K562 (cell line): ENCODE measurements around the gene MYLK4. TPM values are rescaled to one million over a fixed set of nuclear protein-coding genes. Genes with fewer than 3 reads are reported as not detected.
A peak's percentile ranks its signal among the peaks of the same experiment; 100 is the strongest.

Experiments used
- CBFA2T3 ChIP-seq: fragments of 450-650 bp; IDR thresholded peaks from 2 replicates; pipeline ENCODE4 v1.6.1; 2017
- DACH1 ChIP-seq: fragments of 450-650 bp; IDR thresholded peaks from 2 replicates; pipeline ENCODE4 v1.6.1; 2018; ENCODE audit not compliant: partially characterized antibody
- ELF2 ChIP-seq: fragments of 250-450 bp; sonication (Bioruptor Pico); IDR thresholded peaks from 2 replicates; pipeline ENCODE4 v1.5.0; 2021; ENCODE audit warnings: mild to moderate bottlenecking
- GABPA ChIP-seq: fragments of 200-800 bp; sonication (Bioruptor generic); conservative IDR thresholded peaks from 2 replicates; pipeline ENCODE4 v1.6.1; 2016; ENCODE audit warnings: low read depth, missing genetic modification characterization, missing compliant biosample characterization
- HIVEP1 ChIP-seq: fragments of 250-450 bp; sonication (Bioruptor Pico); IDR thresholded peaks from 2 replicates; pipeline ENCODE4 v1.4.0; 2020; ENCODE audit warnings: mild to moderate bottlenecking
- HMBOX1 ChIP-seq: sonication (generic); IDR thresholded peaks from 2 replicates; pipeline ENCODE4 v1.6.1; 2016
- KAT7 ChIP-seq: sonication (generic); formaldehyde crosslinking; IDR thresholded peaks from 2 replicates; pipeline ENCODE4 v1.8.0; 2022; ENCODE audit warnings: missing genetic modification reagents, mild to moderate bottlenecking, borderline replicate concordance
- MCM3 ChIP-seq: fragments of 450-650 bp; IDR thresholded peaks from 2 replicates; pipeline ENCODE4 v1.6.1; 2016
- NFE2L1 ChIP-seq: fragments of 450-650 bp; IDR thresholded peaks from 2 replicates; pipeline ENCODE4 v1.6.1; 2016; ENCODE audit warnings: missing genetic modification characterization, low read depth, mild to moderate bottlenecking, missing compliant biosample characterization, moderate library complexity, borderline replicate concordance
- PHF21A ChIP-seq: fragments of 450-650 bp; IDR thresholded peaks from 2 replicates; pipeline ENCODE4 v1.6.1; 2017; ENCODE audit warnings: low read depth, borderline replicate concordance
- PRMT5 ChIP-seq: sonication (generic); formaldehyde crosslinking; IDR thresholded peaks from 2 replicates; pipeline ENCODE4 v1.5.0; 2020; ENCODE audit warnings: missing genetic modification reagents
- SMAD4 ChIP-seq: fragments of 250-450 bp; sonication (Bioruptor Pico); conservative IDR thresholded peaks from 2 replicates; pipeline ENCODE4 v1.8.0; 2021; ENCODE audit warnings: inconsistent platforms, mild to moderate bottlenecking, moderate library complexity
- SMARCC2 ChIP-seq: fragments of 450-650 bp; IDR thresholded peaks from 2 replicates; pipeline ENCODE4 v1.6.1; 2017; ENCODE audit warnings: antibody characterized with exemption, moderate library complexity, mild to moderate bottlenecking, low read depth
- STAT5A ChIP-seq: IDR thresholded peaks from 2 replicates; pipeline ENCODE4 v1.6.1; 2012; ENCODE audit warnings: low read length, inconsistent platforms, borderline replicate concordance
- TAF1 ChIP-seq: IDR thresholded peaks from 2 replicates; pipeline ENCODE4 v1.6.1; 2011; ENCODE audit warnings: mild to moderate bottlenecking, low read length, moderate library complexity; ENCODE audit not compliant: insufficient read depth, control insufficient read depth, severe bottlenecking; ENCODE audit errors: extremely low read depth
- ZNF121 ChIP-seq: sonication (generic); formaldehyde crosslinking; conservative IDR thresholded peaks from 2 replicates; pipeline ENCODE4 v1.8.0; 2022; ENCODE audit warnings: missing genetic modification reagents
- ZNF274 ChIP-seq: IDR thresholded peaks from 2 replicates; pipeline ENCODE4 v1.6.1; 2011; ENCODE audit warnings: low read depth, mild to moderate bottlenecking, low read length, moderate library complexity, borderline replicate concordance
- polyA plus RNA-seq, 8 experiments: library from polyadenylated mRNA; depleted of rRNA in 4 of 8; stranded (reverse) in 5 of 8; unstranded in 3 of 8; fragments of >200 nt; fragmentation: Nextera tagmentation in 2 of 8; fragmentation: Illumina TruSeq in 1 of 8; extraction: Ambion mirVana in 2 of 8; extraction: Trizol in 1 of 8; gene quantifications; 2 replicates each; pipeline versions ENCODE4 v1.2.1 to v1.2.3, GENCODE V29; 2011 to 2014; ENCODE audit warnings: inconsistent platforms in 1 of 8, missing spikeins in 1 of 8
- total RNA-seq, 7 experiments: library from RNA; depleted of rRNA in 6 of 7; stranded (reverse); fragments of >200 nt in 6 of 7; fragmentation: Illumina TruSeq in 2 of 7; extraction: Trizol in 2 of 7; gene quantifications; 2 replicates each; pipeline versions ENCODE4 v1.2.1 to v1.2.3, GENCODE V29; 2011 to 2021; ENCODE audit warnings: low replicate concordance in 1 of 7
- TF ChIP-seq, protein P1 (sequence below): fragments of 250-450 bp; sonication (Bioruptor Pico); IDR thresholded peaks from 2 replicates; pipeline ENCODE4 v1.8.0; 2021; ENCODE audit warnings: mild to moderate bottlenecking, moderate library complexity
- TF ChIP-seq, protein P2 (sequence below): conservative IDR thresholded peaks from 2 replicates; pipeline ENCODE4 v1.6.1; 2011; ENCODE audit warnings: low read depth, mild to moderate bottlenecking, low read length; ENCODE audit not compliant: control insufficient read depth
- TF ChIP-seq, protein P3 (sequence below), 3 experiments: IDR thresholded peaks in 2 of 3; conservative IDR thresholded peaks in 1 of 3; 2 replicates each; pipeline ENCODE4 v1.5.1; 2011 to 2012; ENCODE audit warnings: low read length in 3 of 3, mild to moderate bottlenecking in 3 of 3, control low read depth in 2 of 3, improper control_type of control experiment in 1 of 3, inconsistent platforms in 1 of 3, low read depth in 1 of 3, mixed read lengths in 1 of 3, moderate library complexity in 1 of 3; ENCODE audit not compliant: insufficient read depth in 2 of 3
- TF ChIP-seq, protein P4 (sequence below): fragments of 450-650 bp; formaldehyde crosslinking; IDR thresholded peaks from 2 replicates; pipeline ENCODE4 v1.4.0; 2020; ENCODE audit warnings: mild to moderate bottlenecking

Gene MYLK4
- total and polyA plus RNA-seq, 9 of the 15 experiments (the other 6 are each of a cell fraction or from before 2014, with no cell fraction given): 0.01 to 0.15 (median 0.06) TPM

DNA sequence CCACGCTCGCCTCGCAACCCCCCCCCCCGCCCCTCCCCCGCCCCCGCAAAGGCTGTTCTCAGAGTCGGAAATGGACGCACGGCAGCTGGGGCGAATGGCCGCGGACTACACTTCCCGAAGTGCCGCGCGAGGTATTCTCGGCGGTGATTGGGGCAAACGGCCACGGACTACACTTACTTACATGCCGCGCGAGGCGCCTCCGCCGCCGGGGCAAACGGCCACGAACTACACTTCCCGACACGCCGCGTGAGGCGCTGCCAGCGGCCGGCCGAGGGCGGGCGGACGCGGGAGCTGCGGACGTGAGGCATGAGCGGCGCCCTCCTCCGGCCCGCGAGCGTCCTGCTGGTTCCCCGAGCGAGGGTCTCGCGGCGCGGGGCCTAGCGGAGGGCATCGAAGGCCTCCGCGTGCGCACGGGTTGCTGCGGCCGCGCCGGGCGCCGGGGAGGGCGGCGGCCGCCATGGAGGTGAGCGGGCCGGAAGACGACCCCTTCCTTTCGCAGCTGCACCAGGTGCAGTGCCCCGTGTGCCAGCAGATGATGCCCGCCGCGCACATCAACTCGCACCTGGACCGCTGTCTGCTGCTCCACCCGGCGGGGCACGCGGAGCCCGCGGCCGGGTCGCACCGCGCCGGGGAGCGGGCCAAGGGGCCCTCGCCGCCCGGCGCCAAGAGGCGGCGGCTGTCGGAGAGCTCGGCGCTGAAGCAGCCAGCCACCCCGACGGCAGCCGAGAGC lies 14.6 kb upstream of the MYLK4 start, which contains the start of gene WRNIP1 (continued):
- TF ChIP-seq GABPA (peak; percentile 86), ELF2 (CRISPR knock-in tag) (0 out of 2 replicates have a peak, but pooled peaks have one; percentile 13), STAT5A (no peak; the same call in 1 of the 2 replicates), PRMT5 (CRISPR knock-in tag) (no peak), TAF1 (peak; percentile 20), SMAD4 (peak; percentile 67; the same call in 1 of the 2 replicates), KAT7 (no peak; the same call in 1 of the 2 replicates), ZNF274 (no peak), NFE2L1 (tag) (no peak), PHF21A (no peak), ZNF121 (CRISPR knock-in tag) (peak; percentile 88), HIVEP1 (no peak), MCM3 (no peak), CBFA2T3 (no peak), DACH1 (no peak), SMARCC2 (no peak), HMBOX1 (no peak; the same call in 1 of the 2 replicates)
- TF ChIP-seq, protein P1, sequence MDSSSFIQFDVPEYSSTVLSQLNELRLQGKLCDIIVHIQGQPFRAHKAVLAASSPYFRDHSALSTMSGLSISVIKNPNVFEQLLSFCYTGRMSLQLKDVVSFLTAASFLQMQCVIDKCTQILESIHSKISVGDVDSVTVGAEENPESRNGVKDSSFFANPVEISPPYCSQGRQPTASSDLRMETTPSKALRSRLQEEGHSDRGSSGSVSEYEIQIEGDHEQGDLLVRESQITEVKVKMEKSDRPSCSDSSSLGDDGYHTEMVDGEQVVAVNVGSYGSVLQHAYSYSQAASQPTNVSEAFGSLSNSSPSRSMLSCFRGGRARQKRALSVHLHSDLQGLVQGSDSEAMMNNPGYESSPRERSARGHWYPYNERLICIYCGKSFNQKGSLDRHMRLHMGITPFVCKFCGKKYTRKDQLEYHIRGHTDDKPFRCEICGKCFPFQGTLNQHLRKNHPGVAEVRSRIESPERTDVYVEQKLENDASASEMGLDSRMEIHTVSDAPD: no peak
- TF ChIP-seq, protein P2, sequence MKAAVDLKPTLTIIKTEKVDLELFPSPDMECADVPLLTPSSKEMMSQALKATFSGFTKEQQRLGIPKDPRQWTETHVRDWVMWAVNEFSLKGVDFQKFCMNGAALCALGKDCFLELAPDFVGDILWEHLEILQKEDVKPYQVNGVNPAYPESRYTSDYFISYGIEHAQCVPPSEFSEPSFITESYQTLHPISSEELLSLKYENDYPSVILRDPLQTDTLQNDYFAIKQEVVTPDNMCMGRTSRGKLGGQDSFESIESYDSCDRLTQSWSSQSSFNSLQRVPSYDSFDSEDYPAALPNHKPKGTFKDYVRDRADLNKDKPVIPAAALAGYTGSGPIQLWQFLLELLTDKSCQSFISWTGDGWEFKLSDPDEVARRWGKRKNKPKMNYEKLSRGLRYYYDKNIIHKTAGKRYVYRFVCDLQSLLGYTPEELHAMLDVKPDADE: peak; percentile 99
- TF ChIP-seq, protein P3, sequence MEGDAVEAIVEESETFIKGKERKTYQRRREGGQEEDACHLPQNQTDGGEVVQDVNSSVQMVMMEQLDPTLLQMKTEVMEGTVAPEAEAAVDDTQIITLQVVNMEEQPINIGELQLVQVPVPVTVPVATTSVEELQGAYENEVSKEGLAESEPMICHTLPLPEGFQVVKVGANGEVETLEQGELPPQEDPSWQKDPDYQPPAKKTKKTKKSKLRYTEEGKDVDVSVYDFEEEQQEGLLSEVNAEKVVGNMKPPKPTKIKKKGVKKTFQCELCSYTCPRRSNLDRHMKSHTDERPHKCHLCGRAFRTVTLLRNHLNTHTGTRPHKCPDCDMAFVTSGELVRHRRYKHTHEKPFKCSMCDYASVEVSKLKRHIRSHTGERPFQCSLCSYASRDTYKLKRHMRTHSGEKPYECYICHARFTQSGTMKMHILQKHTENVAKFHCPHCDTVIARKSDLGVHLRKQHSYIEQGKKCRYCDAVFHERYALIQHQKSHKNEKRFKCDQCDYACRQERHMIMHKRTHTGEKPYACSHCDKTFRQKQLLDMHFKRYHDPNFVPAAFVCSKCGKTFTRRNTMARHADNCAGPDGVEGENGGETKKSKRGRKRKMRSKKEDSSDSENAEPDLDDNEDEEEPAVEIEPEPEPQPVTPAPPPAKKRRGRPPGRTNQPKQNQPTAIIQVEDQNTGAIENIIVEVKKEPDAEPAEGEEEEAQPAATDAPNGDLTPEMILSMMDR (IDR thresholded peaks at IDR 0.05 in 2 of 3, conservative IDR thresholded peaks at IDR 0.05 in 1 of 3; ENCODE audit: insufficient read depth in 2 of 3, low read depth in 1 of 3, low read length in 3 of 3): peak; percentile 74 to 95 (median 78)
- TF ChIP-seq, protein P4, sequence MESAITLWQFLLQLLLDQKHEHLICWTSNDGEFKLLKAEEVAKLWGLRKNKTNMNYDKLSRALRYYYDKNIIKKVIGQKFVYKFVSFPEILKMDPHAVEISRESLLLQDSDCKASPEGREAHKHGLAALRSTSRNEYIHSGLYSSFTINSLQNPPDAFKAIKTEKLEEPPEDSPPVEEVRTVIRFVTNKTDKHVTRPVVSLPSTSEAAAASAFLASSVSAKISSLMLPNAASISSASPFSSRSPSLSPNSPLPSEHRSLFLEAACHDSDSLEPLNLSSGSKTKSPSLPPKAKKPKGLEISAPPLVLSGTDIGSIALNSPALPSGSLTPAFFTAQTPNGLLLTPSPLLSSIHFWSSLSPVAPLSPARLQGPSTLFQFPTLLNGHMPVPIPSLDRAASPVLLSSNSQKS (CRISPR knock-in tag): no peak
